Measurements from ENCODE around the gene ZP1. TPM values are rescaled to one million over a fixed set of nuclear protein-coding genes. Genes with fewer than 3 reads are reported as not detected.
A peak's percentile ranks its signal among the peaks of the same experiment; 100 is the strongest.

ZP1 gene
- total RNA-seq, 1 experiment from 2014 or later: not detected

GRCh38 chr11:60844045-60844869, 23.1 kb upstream of the ZP1 start:
- no peak for TF ChIP-seq CTCF (IDR thresholded peaks at IDR 0.05; ENCODE audit: insufficient read depth in 1 of 2, low read depth in 1 of 2, low read length in 1 of 2, severe bottlenecking in 1 of 2, unreplicated experiment in 1 of 2)
- intact Hi-C loops (cut with micrococcal nuclease; ENCODE audit: unreplicated experiment): no loop called here
- POLR2A ChIA-PET: no interaction called here
- peak overlapping the region; percentile 94 for H3K4me3 ChIP-seq (ENCODE audit: low read depth, low read length)
- no peaks in the 10 kb centered on the region for H3K27me3 Mint-ChIP-seq (ENCODE audit: insufficient read depth, unreplicated experiment)
- CTCF ChIA-PET: interaction anchor here (0.6 kb wide), 1 partner anchor 8 kb away, joined by 3 read pairs; no protein-coding TSS in a partner anchor
- no TSS peak for BruUV-seq (replicated peaks)
- H3K9me3 Mint-ChIP-seq (ENCODE audit: unreplicated experiment): no peaks in the 10 kb centered on the region
- H3K36me3 Mint-ChIP-seq (ENCODE audit: insufficient read depth, unreplicated experiment): peaks cover 59% of the 10 kb centered on the region
- no peaks in the 10 kb centered on the region; the same call in none of the 2 replicates for H3K36me3 ChIP-seq (ENCODE audit: control insufficient read depth, insufficient read depth, low read length)
- H3K4me3 Mint-ChIP-seq (ENCODE audit: unreplicated experiment): peak overlapping the region; percentile 69
- DNase-seq: no peak
- no peaks in the 10 kb centered on the region for H3K27me3 ChIP-seq (replicated peaks; ENCODE audit: control insufficient read depth, insufficient read depth, low read length)
- H3K4me1 Mint-ChIP-seq (ENCODE audit: low read depth, unreplicated experiment): peaks cover 31% of the 10 kb centered on the region
- peak overlapping the region; percentile 71 for H3K27ac Mint-ChIP-seq (ENCODE audit: unreplicated experiment)
- H3K4me1 ChIP-seq: peaks cover 16% of the 10 kb centered on the region
- no peaks in the 10 kb centered on the region for H3K9me3 ChIP-seq

GRCh38 chr11:60844870-60845221, 22.5 kb upstream of the ZP1 start:
- no peak overlapping the region for H3K4me3 ChIP-seq (ENCODE audit: low read depth, low read length)
- Mint-ChIP-seq H3K9me3 (ENCODE audit: unreplicated experiment) (no peaks in the 10 kb centered on the region), H3K27ac (ENCODE audit: unreplicated experiment) (peak overlapping the region; percentile 71), H3K4me1 (ENCODE audit: low read depth, unreplicated experiment) (peaks cover 31% of the 10 kb centered on the region), H3K4me3 (ENCODE audit: unreplicated experiment) (peak overlapping the region; percentile 69), H3K36me3 (ENCODE audit: insufficient read depth, unreplicated experiment) (peaks cover 57% of the 10 kb centered on the region), H3K27me3 (ENCODE audit: insufficient read depth, unreplicated experiment) (no peaks in the 10 kb centered on the region)
- peaks cover 16% of the 10 kb centered on the region for H3K4me1 ChIP-seq
- H3K36me3 ChIP-seq (ENCODE audit: control insufficient read depth, insufficient read depth, low read length): no peaks in the 10 kb centered on the region; the same call in none of the 2 replicates
- H3K9me3 ChIP-seq: no peaks in the 10 kb centered on the region
- POLR2A ChIA-PET: no interaction called here
- H3K27me3 ChIP-seq (replicated peaks; ENCODE audit: control insufficient read depth, insufficient read depth, low read length): no peaks in the 10 kb centered on the region
- no TSS peak for BruUV-seq (replicated peaks)
- intact Hi-C loops (cut with micrococcal nuclease; ENCODE audit: unreplicated experiment): no loop called here
- CTCF ChIA-PET: interaction anchor here (0.6 to 1.2 kb wide), 3 partner anchors 8 to 42 kb away, joined by 3 to 5 read pairs (median 3); no protein-coding TSS in a partner anchor
- no peak for TF ChIP-seq CTCF (IDR thresholded peaks at IDR 0.05; ENCODE audit: insufficient read depth in 1 of 2, low read depth in 1 of 2, low read length in 1 of 2, severe bottlenecking in 1 of 2, unreplicated experiment in 1 of 2)
- peak in 1 of 2 experiments; percentile 46 for DNase-seq

- Mint-ChIP-seq H3K27me3 (ENCODE audit: insufficient read depth, unreplicated experiment) (no peaks in the 10 kb centered on the region), H3K36me3 (ENCODE audit: insufficient read depth, unreplicated experiment) (peaks cover 58% of the 10 kb centered on the region), H3K27ac (ENCODE audit: unreplicated experiment) (peak overlapping the region; percentile 71), H3K4me1 (ENCODE audit: low read depth, unreplicated experiment) (peaks cover 31% of the 10 kb centered on the region), H3K9me3 (ENCODE audit: unreplicated experiment) (no peaks in the 10 kb centered on the region), H3K4me3 (ENCODE audit: unreplicated experiment) (peak overlapping the region; percentile 69)
- H3K36me3 ChIP-seq (ENCODE audit: control insufficient read depth, insufficient read depth, low read length): no peaks in the 10 kb centered on the region; the same call in none of the 2 replicates
- no peaks in the 10 kb centered on the region for H3K27me3 ChIP-seq (replicated peaks; ENCODE audit: control insufficient read depth, insufficient read depth, low read length)
- BruUV-seq (replicated peaks): no TSS peak
- TF ChIP-seq CTCF (IDR thresholded peaks at IDR 0.05; ENCODE audit: insufficient read depth in 1 of 2, low read depth in 1 of 2, low read length in 1 of 2, severe bottlenecking in 1 of 2, unreplicated experiment in 1 of 2): no peak
- POLR2A ChIA-PET: no interaction called here
- H3K4me3 ChIP-seq (ENCODE audit: low read depth, low read length): no peak overlapping the region
- no peaks in the 10 kb centered on the region for H3K9me3 ChIP-seq
- H3K4me1 ChIP-seq: peaks cover 16% of the 10 kb centered on the region
- intact Hi-C loops (cut with micrococcal nuclease; ENCODE audit: unreplicated experiment): no loop called here
- CTCF ChIA-PET: interaction anchor here (0.6 to 1.2 kb wide), 2 partner anchors 16 to 42 kb away, joined by 3 to 5 read pairs; no protein-coding TSS in a partner anchor
- DNase-seq: no peak
Observed at GRCh38 chr11:60845338-60845737, 22.0 kb upstream of the ZP1 start.
